ENCODE data around the gene MYH9.
"Not testable (repeated sequence)": the region's sequence is repeated elsewhere in the genome, so short reads cannot be mapped to it uniquely, and the experiment has no call there.

GRCh38 chr22:36250292-36250960 lies 137.3 kb downstream of the MYH9 start:
- TF ChIP-seq CTCF (IDR thresholded peaks at IDR 0.05; ENCODE audit: low read depth, low read length, missing input control); REST (IDR thresholded peaks at IDR 0.05); TAF1 (conservative IDR thresholded peaks at IDR 0.05); YY1 (IDR thresholded peaks at IDR 0.05); GABPA (IDR thresholded peaks at IDR 0.05 in 1 of 2, conservative IDR thresholded peaks at IDR 0.05 in 1 of 2); EGR1 (IDR thresholded peaks at IDR 0.05; ENCODE audit: low read depth in 2 of 2); SP1 (IDR thresholded peaks at IDR 0.05): not testable (repeated sequence)
